HG03378 (cell line): ENCODE measurements around the gene PHLDA2.

Experiments
- ATAC-seq: cut with Tn5 transposase; IDR thresholded peaks from one replicate; pipeline ENCODE4 v1.9.1; 2021; ENCODE audit warnings: mild to moderate bottlenecking, moderate library complexity; ENCODE audit not compliant: unreplicated experiment

Gene PHLDA2

DNA sequence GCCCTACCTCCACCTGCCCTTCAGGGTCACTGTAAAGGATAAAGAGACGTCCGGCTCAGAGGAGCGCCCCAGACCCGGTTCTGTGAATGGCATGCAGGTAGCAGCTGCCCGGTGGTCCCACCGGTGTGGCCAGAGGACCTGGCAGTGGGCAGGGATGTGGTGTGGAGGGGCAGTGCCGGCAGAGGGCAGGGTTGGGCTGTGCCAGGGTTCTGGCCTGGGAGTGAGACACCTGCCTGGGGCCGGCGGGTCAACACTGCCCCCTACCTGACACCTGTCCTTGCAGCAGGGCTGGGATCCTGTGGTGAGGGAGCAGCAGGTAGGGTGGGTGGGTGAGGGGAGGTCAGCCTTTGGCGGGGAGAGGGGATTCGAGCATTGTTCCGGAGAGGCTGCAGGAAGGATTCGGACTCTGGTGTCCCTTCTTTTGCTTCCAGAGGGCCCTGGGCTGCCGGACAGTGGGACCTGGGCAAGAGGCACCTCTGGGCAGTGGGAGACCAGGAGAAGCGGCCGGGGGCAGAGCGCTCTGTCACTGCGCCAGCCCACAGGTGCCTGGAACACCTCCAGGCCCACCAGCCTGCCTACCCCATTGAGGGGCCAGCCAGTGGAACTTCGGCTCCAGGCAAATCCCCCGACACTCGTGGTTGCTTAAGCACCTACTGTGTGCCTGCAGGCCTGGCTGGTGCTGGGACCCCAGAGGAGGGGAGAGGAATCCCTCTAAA is 1.6 kb upstream of the PHLDA2 start:
- no peak for ATAC-seq

DNA sequence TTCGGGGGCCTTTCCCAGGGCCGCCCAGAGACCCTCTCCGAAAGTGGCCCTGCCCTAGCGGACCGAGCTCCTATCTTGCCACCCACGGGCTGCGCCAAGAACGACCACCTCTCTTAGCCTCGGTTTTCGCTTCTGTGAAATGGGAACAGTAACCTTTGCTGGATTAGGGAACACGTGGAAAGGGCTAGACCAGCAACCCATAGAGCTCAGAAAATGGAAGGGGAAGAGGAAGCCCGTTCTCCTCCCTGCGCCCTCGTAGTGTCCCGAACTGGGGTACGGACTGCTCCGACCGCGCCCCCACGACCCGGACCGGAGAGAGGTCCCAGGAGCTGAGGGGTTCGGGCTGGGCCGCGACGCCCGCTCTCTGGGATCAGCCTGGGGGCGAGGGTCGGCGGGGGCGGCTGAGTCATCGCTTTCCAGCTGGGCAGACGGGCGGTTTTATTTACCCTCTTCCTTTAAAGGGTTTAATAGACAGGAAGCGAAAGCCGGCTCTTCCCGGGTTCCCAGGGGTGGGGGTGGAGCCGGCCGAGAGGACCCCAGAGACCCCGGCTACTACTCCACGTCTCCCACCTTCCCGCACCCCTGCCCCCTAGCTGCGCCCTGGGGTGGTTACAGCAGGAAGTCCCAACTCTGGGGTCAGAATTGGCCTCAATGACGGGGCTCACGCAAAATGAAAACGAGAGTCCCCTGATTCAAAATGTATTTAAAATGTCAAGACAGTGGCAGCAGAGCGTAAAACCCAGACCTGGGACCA is 907 bp upstream of the PHLDA2 start:
- no peak for ATAC-seq

DNA sequence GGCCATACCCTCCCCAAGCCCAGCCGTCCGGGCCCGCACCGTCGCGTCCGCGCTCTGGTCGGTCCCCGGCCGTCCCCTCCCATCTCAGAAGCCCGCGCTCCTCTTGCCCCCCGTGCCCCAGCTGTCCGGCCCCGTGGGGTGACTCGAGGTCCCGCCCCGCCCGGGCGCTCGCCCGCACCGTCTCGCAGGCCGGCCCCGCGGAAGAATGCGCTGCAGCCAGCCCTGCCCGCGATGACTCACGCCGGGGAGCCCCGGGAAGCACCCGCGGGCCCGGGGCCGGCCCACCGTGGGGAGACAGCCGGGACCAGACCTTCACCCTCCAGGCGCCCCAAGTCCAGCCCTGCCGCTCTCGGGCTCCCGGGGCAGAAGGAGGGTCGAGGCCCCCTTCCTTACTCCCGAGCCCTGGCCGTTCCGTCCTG is 320 bp upstream of the PHLDA2 start:
- ATAC-seq = no peak

DNA sequence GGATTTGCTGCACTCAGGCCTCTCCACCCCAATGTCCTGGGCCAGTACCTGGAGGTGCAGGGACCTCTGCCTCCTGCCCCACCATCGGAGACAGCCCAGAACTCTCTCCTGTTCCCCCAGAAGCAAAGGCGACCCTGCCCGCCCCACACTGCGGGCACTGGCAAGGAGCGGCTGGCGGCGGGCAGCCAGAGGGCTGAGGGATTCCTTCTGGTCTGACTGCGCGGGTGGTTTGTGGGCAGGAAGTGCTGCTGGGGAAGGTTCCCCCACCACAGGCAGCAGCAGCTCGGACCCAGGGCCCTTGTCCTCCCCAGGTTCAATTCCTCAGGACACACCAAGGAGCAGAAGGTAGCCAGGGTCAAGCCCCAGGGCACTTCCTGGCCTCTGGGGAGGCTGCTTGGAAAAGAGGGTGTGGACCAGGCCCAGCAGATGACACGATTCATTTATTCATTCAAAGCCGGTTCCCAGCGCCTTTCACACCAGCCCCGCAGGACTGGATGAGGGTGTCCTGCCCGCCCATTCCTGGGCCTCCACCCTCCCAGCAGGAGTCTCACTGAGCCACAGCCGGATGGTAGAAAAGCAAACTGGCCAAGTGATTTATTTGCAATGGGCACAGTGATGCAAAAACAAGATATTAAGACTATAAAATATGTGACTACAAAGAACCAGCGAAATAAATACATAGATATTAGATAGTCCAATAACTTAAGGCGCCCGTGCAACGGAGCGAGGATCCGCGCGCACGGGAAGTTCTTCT is 1.2 kb downstream of the PHLDA2 start:
- ATAC-seq = no peak

DNA sequence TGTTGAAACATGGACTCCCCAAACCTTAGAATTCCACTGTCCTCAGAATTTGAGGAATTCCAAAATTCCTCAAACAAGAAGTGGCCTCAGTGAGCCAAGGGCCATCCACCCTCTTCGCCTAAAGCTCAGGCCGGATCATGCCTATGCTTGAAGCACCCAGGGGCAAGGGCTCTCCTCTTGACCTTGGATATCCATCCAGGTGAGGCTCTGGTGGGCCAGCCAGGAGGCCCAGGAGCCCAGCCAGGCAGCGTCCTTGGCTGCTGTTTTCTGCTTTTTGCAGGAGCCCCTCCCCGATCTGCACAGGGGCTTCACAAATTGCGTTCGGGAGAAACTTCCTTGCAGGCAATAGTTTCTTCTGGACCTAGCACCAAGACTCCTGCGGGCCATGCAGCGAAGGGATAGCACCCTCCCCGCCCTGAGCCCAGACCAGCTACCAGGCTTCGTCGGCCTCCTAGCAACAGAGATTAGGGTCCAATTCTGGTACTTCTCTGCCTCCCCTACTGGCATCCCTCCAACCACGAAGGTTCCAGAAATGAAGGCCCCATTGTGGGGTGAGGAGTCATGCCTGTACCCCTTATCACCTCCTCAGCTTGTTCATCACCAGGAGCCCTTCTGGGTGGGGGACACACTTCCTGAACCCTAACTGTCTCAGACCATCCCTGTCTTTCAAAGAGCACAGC is 2.0 kb downstream of the PHLDA2 start:
- ATAC-seq = no peak

DNA sequence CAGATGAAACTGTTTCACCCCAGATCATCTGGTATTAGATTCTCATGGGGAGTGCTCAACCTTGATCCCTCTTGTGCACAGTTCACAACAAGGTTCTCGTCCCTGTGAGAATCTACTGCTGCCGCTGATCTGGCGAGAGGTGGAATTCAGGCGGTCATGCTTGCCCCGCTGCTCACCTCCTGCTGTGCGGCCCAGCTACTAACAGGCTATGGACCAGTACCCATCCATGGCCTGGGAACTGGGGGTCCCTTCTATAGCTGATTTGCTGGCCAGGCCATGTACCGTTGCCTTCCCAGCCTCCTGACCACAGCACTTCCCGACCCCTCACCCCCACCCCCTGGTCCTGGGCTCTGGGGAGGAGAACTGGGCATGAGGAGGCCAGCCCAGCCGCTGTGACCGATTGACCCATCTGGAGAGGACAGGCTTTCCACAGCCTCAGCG is 2.6 kb downstream of the PHLDA2 start:
- no peak for ATAC-seq

DNA sequence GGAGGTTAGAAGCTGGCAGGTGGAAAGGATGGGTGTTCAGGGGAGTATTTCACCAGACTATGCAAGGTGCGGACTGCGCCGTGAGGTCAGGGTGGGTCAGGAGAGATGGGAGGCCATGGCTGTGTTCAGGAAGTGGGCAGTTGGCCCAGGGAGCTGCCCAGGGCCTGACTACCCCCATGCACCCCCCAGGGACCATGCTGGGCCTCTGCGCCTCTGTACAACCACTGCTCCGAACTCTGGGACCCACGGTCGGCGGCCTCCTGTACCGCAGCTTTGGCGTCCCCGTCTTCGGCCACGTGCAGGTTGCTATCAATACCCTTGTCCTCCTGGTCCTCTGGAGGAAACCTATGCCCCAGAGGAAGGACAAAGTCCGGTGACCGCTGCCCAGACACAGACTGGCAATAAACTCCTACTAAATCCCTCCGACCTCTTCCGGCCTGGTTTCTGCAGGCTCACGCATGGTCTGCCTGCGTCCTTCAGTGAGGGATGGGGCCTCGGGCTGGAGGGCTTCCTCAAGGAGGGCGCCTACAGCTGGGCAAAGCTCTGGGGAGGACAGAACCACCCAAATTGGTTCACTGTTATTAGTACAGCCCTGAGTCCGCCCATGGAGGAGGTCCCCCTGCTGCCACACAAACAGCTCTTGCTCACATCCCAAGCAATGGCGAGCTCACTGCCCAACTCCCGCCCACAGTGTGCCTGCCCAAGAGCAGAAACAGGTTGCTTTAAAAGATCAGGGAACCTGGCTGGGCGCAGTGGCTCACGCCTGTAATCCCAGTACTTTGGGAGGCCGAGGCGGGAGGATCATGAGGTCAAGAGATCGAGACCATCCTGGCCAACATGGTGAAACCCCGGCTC is 4.2 kb downstream of the PHLDA2 start:
- ATAC-seq = no peak

DNA sequence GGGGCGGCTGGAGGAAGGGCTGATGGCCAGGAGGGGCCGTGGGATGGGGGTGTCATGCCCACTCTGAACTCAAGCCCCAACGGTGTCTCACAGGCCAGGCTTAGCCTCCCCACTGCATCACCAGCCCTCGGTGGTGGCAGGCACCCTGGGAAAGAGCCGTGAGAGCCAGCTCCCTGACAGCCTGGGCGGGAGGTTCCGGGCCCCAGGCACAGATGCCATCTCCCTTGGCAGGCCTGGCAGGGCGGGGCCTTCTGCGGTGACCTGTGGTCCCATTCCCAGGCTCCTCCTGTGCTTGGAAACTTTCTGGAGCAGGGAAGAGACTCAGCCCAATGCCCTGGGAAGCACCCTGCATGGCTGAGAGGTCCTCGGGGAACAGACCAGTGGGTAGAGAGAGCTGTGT is 4.8 kb downstream of the PHLDA2 start:
- ATAC-seq = no peak

DNA sequence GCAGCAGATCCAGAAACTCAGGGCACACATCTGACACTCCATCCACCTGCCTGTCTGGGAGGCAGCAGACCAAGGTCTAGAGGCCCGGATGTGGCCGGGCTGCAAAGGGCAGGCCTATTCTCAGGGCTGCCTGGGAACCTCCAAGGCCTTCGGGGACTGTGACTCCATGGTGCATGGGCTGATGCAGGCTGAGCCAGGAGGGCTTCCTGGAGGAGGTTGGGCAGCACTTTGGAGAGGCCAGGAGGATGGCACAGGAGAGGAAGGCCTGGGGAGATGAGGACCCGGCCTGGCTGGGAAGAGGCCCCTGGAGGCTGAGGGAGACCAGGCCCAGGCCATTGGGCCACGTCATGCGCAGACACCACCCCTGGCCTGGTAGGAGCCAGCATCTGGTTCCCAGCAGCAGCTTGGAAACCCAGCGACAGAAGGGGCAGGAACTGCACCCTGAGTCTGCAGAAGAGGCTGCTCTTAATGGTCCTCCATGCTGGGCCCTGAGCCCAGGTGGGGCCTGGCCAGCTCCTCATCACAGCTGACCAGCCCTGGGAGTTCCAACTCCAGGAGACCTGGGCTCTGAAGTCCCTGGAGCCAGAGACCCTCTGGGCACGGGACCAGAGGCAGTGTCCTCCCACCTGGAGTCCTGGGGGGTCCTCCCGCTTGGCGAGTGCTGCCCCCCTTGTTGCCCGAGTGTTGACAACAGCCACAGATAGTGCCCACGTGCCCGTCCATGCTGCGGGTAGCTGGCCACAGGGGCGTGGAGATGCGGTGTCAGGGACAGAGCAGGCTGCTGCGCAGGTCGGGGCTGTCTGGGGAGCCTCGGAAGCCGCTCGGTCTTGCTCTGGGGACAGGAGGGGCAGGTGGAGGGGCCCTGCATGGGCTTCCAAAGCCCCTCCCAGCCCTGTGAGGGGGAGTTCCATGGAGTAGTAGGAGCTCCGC is 5.5 kb downstream of the PHLDA2 start:
- no peak for ATAC-seq

DNA sequence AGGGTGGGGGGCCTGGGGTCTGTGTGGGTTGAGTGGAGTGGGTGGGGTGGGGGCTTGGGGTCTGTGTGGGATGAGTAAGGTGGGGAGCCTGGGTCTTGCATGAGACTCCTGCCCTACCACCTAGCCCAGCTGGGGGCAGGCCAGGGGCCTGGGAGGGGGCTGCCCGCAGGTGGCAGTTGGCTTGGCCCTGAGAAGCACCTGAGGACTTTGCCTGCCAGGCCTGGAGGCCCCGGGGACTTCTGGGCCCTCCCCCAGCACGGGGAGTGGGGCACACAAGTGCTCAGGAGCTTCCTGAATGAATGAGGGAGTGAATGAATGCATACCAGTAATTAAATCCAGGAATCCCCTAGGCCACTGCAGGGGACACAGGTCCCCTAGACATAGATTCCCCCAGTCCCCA is 6.6 kb downstream of the PHLDA2 start:
- no peak for ATAC-seq

DNA sequence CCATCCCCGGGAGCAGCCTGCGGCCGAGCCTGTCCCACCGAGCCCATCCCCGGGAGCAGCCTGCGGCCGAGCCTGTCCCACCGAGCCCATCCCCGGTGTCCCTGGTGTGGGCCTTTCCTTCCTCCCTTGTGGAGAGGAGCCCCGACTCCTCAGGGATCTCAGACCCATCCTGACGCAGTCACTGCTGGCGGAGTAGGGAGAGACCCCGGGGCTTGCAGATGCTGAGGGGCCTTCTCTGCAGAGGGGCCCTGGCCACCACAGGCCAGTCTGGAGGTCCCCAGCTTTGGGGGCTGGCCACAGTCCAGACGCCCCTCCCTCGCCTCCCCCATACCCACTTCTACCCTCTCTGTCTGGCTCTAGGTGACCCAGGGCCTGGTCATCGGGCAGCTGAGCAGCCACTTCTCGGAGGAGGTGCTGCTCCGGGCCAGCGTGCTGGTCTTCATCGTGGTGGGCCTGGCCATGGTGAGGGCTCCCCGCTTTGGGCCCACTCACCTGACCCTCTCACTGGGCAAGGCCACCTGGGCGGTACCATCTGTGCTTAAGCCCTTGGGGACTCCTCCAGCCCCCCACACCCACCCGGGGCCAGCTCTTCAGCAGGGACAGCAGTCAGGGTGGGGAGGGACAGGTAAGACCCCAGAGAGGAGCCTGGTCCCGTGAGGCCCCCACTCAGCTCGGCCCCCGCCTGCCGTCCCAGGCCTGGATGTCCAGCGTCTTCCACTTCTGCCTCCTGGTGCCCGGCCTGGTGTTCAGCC is 7.3 kb downstream of the PHLDA2 start:
- no peak for ATAC-seq

DNA sequence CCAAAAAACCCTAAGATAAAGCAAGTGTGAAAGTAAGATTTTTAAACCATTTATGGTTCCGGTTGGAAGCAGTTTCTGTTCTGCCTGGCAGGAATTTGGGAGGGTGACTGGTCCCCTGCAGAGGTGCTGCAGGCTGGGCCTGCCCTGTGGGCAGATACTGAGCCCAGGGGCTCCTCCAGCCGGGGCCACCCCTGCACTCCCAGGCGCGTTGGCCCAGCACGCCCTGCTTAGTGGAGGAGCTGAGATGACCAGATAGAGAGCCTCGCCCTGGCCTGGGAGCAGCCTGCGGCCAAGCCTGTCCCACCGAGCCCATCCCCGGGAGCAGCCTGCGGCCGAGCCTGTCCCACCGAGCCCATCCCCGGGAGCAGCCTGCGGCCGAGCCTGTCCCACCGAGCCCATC is 8.0 kb downstream of the PHLDA2 start:
- no peak for ATAC-seq

DNA sequence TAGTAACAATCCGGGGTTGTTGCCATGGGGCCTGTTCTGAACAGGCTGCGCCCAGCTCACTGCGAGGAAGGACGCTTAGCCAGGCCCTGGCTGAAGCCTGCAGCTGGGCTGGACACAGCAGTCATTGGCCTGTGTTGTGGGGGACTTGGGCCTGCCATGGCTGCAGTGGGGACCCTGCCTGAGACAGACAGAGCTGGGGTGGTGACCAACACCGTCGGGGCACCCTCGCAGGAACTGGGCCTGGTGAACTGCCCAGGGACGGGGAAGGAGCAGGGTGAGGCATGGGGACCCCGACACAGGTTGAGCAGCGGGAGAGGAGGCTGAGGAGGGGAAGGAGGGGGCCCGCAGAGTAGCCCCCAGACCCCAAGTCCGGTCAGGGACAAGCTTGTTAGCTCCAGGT is 8.9 kb downstream of the PHLDA2 start:
- ATAC-seq = no peak

DNA sequence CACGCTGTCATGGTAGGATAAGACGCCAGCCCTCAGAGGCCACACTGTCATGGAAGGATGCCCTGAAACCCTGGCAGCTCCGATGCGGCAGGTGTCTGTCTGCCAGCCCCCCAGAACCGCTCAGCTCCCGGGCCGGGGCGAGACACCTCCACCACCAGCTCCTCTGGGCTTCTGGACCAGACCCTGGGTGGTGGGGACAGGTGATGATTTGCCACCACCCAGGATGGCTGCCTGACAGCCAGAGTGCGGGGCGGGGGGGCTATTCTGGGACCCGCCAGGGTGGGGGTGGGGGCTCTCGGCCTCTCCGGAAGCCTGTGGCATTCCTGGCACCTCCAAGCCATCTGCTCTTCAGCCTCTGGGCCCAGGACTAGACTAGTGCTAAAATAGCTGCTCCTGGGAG is 9.4 kb downstream of the PHLDA2 start:
- ATAC-seq = no peak

DNA sequence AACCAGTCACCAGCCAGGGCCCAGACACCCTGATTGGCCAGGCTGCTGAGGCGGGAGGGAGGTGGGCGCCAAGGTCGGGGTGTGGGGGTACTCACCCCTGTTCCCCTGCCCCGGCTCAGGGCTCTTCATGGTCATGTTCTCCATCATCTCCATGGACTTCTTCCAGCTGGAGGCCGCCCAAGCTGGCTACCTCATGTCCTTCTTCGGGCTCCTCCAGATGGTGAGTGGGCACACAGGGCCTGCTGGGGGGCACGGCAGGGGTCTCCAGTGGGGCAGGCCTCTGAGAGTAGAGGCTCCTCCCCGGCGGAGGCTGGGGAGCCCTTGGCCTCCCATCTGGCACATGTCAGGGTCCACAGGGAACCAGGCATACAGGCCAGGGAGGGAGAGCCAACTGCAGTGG is 10.0 kb downstream of the PHLDA2 start:
- no peak for ATAC-seq

DNA sequence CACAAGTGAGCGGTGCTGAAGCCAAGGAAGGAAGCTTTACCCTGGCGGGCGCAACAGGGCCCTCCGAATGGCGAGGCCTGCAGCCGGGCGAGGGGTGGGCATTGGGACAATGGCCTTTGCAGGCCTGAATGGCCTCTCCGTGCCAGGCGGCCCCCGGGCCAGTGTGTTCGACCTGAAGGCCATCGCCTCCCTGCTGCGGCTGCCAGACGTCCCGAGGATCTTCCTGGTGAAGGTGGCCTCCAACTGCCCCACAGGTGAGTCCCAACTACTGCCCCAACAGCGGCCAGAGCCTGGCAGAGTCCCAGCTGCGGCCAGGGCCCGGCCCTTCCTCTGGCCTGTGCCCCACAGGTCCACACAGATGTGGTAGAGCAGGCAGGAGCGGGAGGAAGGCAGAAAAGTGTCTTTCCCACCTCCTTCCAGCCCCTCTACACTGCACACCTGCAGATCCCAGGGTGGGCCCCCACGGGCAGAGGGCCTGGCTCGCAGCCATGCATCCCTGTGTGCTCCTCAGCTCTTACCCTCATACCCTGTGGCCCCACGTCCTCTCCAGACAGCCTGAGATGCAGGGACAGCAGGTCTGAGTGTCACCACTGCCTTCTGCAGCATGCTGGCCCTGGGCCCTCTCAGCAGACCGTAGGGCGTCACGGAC is 11.3 kb downstream of the PHLDA2 start:
- ATAC-seq = no peak

DNA sequence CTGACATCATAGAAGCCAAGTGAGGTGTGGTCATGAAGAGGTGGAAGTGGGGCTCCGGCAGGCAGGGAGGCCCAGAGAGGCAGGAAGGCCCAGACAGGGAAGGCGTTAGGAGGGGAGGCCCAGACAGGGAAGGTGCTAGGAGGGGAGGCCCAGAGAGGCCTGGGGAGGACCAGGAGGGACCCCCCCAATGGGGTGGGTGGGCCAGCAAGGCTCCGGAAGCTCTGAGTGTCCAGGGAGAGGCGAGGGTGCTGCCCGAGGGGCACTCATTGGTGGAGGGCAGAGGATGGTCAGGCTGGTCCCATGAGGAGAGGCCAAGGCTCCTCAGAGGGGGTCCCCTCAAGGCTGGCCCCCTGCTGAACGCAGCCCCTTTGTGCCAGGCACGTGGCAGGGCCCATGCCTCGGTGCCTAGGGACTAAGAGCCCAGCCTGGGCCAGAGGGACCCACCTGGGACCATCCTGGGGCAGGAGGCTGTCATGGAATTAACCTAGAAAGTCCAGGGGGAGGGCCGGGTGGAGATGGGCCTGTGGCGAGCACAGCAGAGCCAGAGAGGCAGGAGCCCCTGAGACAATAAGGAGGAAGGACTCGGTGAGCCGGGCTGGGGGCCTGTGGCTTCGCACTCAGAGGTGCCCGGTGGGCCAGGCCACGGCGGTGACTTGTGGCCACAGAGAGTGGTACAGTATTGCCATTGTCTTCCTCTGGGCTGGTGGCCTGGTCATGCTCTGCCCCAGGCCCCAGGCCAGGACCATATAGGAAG is 12.2 kb downstream of the PHLDA2 start:
- ATAC-seq = no peak
